GM18867 (cell line): ENCODE data around the gene ZSCAN5A.
"Not testable (repeated sequence)": the region's sequence is repeated elsewhere in the genome, so short reads cannot be mapped to it uniquely, and the experiment has no call there.

ENCODE experiments used
- ATAC-seq: cut with Tn5 transposase; IDR thresholded peaks from one replicate; pipeline ENCODE4 v1.9.1; 2021; ENCODE audit warnings: mild to moderate bottlenecking, moderate library complexity; ENCODE audit not compliant: unreplicated experiment

Gene ZSCAN5A

DNA sequence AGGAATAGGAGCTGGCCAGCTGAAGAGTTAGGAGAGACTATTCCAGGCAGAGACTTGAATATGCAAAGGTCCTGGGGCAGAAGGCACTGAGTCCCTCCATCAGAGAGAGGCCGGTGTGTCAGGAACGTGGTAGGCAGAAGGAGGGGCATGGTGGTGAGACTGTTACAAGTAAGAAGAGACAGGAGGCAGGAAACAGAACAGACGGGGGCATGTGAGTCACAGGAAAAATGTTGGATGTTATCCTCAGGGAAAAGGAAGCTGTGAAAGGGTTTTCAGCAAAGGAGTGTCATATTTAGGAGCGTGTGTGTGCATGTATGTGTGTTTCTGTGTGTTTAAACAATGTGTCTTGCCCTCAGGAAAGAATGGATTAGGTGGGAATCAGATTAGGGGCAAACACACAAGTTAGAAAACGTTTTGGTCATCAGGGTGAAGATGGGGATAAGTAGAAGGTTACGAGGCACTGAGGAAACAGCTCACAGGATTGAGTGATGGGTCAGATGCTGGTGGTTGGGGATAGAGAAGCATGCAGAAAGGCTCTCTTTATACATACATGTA is 41.0 kb downstream of the ZSCAN5A start:
- no peak for ATAC-seq

DNA sequence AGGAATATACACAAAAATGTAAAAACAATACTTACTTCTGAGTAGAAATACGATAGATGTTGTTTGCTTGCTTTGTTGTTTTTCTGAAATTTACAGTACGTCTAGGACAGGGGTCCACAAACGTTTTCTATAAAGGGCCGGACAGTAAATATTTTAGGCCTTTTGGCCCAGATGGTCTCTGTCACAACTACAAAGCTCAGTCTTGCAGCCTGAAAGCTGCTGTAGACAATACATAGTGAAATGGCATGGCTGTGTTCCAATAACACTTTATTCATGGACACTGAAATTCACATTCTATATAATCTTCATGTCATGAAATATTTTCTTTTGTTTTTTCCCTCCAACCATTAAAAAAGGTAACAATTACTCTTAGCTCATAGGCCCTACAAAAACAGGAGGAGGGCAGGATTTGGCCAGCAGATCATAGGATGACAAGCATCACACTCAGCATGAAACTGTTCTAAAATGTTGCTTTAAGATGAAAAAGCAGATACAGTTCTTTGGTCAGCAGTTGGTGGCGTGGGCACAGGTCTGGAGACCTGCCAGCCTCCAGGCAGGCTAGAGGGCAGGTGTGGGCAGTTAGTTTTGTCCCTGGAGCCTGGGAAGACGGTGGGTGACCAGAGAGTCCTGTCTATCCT is 42.4 kb downstream of the ZSCAN5A start, which contains the start of gene EDDM13:
EDDM13 (plus strand) TSS at position 588 of the 638 bp plus-strand sequence. CDS start 87 bp downstream, outside the sequence.
- no peak for ATAC-seq

DNA sequence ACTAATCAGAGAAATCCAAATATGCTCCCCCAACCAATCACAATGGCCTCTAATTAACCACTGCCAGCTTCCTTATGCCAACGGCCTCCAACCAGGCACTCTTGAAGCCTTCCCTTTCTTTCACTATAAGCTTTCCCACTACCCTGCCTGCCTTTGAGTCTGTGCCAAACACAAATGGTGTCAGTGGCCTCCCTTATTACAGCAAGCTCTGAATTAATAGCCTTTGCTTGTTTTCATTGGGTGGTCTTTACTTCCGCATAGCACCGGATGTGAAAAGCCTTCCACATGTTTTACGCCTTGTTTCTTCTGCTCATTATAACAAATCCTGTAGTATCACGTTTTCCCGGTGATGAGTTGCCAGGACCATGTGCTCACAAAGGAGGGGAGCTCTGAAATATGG is 43.5 kb downstream of the ZSCAN5A start:
- no peak for ATAC-seq

DNA sequence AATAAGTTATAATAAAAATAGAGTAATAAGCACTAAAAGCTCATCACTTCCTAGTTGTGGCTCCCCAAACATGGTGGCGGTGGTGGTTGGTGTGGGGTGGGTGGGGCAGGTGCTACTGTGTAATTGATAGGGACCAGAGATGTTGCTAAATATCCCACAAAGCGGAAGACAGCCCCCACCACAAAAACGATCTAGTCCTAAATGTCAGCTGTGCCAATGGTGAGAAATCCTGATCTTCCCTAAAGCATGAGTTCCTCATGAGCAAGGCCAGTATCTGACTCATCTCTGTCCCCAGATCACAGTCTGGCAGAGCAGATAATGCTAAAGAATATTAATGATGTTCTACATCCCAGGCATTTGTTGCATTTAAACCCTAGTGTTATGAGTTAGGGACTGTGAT is 44.0 kb downstream of the ZSCAN5A start:
- no peak for ATAC-seq

DNA sequence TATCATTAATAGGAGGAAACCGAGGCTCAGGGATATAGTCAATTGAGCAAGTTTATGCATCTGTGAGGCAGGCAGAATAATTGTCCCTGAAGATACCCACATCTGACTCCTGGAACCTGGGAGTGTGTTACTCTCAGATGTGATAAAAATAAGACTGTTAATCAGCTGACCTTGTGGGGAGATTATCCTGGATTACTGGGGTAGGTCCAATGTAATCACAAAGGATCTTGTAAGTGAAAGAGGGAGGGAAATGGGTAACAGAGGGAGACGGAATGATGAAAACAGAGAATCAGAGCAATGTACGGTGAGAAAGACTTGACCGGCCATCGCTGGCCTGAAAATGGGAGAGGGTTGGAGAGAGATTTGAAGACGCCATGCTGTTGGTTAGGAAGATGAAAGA is 45.3 kb downstream of the ZSCAN5A start:
- no peak for ATAC-seq

DNA sequence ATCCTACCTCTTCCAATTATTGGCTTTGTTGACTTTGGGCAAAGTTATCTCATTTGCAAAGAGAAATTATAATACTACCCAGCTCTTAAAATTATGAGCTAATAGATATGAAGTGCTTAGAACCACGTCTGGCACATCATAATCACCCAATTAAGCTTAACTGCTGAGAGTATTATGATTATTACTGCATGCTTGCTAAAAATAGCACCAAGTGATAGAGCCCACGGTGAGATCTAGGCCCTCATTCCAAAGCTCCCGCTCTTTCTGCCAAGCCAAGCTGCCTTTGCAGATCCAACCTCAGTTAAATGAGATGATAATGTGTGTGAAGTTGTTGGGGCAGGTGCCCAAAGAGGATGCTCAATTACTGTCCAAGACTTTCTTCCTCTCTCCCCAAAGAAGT is 48.6 kb downstream of the ZSCAN5A start:
- ATAC-seq: no peak

DNA sequence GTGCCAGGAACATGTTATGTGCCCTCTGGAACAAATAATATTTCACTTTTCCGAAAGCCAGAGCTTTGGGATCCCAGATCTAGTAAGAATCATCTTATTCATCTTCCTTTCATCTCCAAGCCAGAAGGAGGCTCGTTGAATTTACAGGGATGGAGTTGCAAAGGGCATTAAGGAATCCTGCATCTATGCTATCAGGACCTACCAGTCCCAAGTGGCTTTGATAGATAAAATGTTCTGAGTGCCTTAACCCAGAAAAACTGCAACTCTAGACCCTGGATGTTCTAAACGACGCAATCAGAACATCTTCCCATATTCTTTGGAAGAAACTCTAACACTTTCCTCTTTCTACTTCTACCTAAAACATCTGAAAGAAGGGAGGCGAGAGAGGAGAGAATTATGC is 51.3 kb downstream of the ZSCAN5A start:
- no peak for ATAC-seq

DNA sequence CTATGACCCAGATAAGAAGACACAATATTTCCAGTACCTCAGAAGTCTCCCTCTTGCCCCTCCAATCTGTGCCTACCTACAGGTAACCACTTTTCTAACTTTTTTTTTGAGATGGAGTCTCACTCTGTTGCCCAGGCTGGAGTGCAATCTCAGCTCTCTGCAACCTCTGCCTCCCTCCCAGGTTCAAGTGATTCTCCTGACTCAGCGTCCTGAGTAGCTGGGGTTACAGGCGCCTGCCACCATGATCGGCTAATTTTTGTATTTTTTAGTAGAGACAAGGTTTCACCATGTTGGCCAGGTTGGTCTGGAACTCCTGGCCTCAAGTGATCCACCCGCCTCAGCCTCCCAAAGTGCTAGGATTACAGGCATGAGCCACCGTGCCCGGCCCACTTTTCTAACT is 52.7 kb downstream of the ZSCAN5A start:
- ATAC-seq: not testable (repeated sequence)

DNA sequence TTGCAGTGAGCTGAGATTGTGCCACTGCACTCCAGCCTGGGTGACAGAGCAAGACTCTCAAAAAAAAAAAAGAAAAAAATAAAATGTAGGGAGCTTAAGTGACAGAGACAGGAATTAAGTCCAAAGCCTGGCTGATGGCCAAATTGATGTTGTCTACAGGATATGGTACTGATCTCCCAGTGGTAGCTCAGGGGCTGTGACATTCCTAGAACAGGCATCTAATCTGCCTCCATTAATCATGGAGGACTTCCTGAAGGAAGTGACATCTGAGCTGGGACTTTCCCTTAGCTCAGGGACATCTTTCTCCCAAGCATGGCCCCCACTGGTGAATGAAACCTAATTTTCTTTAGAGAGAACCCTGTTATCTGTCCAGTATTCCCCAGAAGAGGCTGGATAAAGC is 53.5 kb downstream of the ZSCAN5A start:
- no peak for ATAC-seq

DNA sequence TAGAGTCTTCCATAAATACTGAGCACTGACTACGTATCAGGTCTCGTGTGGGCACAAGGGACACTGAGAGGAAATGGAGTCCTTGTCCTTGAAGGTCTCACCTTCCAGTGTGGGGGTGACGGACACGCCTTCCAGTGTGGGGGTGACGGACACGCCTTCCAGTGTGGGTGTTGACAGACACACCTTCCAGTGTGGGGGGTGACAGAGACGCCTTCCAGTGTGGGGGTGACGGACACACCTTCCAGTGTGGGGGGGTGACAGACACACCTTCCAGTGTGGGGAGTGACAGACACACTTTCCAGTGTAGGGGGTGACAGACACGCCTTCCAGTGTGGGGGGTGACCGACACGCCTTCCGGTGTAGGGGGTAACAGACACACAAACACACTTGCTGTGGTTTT is 56.4 kb downstream of the ZSCAN5A start:
- no peak for ATAC-seq

DNA sequence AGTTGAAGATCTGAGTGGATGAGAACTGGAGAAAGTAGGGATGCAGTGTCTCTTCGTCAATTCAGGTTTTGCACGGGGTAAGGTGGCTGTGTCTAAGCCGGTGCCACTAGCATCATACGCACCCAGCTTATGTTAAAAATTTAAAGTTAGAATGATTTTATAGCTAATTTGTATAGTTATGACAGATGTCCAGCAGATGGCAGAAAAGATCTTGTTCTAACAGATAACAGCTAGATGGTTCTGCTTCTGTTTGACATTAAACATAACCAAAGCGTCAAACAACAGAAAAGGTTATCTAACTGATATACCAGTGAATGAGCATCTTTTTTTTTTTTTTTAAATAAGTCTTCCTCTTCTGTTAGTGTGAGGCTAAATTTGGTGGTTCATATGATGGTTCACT is 60.9 kb downstream of the ZSCAN5A start:
- no peak for ATAC-seq

DNA sequence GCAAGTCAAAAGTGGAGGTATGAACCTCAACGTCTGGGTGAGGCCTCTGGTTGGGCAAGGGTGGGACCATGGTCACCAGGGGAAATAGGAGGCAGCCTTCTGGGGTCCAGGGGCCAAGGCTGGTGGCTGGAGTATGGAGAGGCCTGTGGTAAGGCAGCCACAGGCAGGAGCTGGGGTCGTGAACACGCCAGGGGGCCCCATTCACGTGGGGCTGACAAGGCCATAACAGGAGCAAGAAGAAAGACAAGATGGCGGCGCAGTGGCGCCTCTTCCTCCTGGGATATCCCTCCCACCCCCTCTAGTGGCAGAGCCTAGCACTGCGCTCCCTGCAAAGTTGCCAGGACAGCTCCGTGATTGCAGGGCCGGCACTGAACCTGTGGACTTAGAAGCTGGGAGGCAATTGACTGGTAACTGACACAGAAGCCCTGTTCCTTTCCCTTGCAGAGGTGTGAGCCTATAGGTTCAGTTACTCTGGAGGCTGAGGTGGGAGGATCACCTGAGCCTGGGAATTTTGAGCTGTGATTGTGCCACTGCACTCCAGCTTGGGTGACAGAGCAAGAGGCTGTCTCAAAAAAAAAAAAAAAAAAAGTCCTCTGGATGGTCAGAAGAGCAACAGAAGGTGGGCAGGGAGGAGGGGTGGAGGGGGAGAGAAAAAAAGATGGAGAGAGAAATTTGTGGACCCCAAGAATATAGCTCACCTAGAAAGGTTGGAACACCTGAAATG is 61.8 kb downstream of the ZSCAN5A start:
- no peak for ATAC-seq

DNA sequence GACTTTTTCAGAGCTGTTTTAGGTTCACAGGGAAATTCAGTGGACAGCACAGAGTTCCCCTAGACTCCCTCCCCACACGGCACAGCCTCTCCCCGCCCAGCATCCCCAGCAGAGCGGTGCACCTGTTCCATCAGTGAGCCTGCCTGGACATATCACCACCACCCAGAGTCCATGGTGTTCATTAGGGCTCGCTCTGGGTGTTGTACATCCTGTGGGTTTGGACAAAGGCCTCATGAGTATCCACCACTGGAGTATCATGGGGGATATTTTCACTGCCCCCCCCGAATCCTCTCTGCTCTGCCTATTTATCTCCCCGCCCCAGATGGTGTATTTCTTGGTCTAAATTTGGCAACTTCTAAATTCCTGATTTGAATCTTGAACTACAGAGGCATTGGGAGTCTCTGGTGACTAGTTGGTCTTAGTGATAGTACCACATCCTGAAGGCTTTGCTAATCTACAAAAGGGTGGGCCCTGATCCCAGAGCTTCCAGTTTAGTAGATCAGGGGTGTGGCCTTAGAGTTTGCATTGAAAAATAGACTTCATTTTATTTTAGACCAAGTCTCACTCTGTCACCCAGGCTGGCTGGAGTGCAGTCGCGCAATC is 65.8 kb downstream of the ZSCAN5A start:
- ATAC-seq: not testable (repeated sequence)

DNA sequence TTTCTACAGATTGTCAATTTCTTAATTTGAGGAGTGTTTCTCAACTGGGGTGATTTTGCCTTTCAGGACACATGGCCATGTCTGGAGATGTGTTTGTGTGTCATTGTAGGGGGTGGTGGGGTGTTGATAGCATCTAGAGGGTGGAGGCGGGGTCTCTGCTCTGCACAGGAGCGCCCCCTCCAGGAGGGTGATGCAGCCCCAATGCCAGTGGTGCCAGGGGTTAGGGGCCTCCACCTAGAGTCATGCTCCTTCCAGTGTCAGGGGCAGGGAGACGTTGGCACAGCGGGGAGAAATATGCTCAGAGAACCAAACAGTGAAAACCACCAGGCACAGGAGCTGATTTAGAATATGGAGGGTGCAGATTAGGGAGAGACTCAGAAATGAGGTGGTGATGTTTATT is 68.9 kb downstream of the ZSCAN5A start:
- ATAC-seq: not testable (repeated sequence)

DNA sequence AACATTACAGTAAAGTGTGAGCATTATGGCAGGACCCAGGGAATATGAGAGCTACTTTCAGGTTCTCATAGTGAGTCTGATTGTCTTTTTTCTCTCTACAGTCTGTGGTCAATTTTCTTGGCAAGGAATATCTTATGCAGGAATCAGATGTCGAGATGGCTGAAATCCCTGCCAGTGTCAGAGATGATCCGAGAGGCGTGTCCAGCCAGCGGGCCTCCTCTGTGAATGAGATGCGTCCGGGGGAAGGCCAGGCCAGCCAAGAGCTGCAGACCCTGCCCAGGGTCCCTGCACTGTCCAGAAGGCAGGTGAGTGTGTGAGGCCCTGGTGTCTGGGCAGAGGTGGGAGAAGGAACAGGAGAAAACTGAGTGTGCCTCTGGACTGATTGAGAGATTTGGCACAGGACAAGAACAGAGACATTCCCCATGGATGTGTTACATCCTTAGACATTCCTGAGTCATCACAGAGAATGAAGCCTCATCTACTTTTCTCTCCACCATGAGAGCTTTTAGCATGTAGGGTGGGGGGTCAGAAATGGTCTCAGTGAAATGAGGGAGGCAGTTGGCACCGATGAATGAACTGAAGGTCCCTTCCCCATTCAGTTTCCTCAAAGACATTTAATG is 69.4 kb downstream of the ZSCAN5A start:
- ATAC-seq: no peak

DNA sequence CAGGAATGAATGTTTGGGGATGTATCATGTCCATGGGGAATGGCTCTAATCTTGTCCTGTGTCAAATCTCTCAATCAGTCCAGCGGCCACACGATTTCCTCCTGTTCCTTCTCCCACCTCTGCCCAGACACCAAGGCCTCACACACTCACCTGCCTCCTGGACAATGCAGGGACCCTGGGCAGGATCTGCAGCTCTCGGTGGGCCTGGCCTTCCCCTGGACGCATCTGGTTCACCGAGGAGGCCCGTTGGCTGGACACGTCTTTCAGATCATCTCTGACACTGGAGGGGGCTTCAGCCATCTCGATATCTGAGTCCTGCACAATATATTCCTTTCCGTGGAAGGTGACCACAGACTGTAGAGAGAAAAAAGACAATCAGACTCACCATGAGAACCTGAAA is 91.2 kb downstream of the ZSCAN5A start:
- ATAC-seq: no peak

DNA sequence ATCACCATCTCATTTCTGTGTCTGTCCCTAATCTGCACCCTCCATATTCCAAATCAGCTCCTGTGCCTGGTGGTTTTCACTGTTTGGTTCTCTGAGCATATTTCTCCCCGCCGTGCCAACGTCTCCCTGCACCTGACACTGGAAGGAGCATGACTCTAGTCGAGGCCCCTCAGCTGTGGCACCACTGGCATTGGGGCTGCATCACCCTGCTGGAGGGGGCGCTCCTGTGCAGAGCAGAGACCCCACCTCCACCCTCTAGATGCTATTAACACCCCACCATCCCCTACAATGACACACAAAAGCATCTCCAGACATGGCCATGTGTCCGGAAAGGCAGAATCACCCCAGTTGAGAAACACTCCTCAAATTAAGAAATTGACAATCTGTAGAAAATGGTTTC is 91.7 kb downstream of the ZSCAN5A start:
- no peak for ATAC-seq

DNA sequence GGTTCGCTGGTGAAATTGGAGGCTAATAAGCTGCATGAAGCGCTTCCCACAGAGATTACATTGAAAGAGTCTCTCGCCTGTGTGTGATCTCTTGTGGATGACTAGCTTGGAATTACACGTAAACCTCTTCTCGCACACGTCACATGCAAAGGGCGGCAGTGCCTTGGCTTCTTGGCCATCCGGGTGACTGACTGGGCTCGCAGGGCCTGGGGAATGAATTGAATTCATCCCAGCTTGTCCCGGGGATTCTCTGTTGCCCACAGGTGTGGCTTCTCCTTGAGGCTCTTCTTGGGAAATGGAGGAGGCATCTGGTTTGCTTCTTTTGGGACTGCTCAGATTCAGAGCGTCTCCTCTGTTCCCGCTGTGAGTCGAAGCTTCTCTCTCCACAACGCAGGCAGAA is 92.8 kb downstream of the ZSCAN5A start:
- no peak for ATAC-seq

DNA sequence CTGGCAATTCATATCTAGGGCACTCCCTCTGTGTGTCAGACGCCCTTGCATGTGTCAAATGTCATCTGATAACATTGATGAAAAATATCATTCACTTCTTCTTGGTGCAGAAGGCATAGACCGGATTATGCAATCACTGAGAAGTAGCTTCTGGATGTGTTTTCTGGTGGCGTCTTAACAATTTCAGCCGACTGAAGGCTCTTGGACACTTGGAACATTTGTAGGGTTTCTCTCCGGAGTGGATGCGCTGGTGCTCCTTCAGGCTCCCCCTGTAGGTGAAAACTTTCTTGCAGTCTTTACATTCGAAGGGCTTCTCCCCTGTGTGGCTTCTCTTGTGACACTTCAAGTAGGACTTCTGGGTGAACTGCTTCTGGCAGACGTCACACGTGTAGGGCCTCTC is 93.2 kb downstream of the ZSCAN5A start:
- not testable (repeated sequence) for ATAC-seq

DNA sequence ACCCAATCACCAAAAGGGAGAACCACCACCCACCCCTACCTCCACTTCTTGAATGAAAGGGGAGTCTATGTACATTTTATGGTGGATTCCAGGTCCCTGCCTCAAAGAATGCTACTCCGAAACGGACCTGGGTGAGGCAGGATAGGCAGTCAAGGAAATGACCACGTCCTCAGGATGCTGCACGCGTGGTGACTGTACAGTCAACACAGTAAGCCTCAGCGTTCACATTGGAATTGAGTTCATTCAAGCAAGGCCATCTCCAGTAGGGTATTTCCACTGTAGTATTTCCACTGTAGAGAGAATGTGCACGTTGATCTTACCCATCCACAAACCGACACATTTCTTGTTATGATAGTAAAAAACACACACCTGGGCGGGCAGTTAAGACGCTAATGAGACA is 95.7 kb downstream of the ZSCAN5A start:
- ATAC-seq: no peak
